NOMO-1 treated with dmso at 0.1 percent for 144 hours (cell line): Measurements from ENCODE around the gene CHST2.

Experiments used
- DNase-seq: peaks from one replicate; lab custom pipeline; 2025; ENCODE audit not compliant: unreplicated experiment; lab: John Stamatoyannopoulos, UW

The CHST2 gene

DNA sequence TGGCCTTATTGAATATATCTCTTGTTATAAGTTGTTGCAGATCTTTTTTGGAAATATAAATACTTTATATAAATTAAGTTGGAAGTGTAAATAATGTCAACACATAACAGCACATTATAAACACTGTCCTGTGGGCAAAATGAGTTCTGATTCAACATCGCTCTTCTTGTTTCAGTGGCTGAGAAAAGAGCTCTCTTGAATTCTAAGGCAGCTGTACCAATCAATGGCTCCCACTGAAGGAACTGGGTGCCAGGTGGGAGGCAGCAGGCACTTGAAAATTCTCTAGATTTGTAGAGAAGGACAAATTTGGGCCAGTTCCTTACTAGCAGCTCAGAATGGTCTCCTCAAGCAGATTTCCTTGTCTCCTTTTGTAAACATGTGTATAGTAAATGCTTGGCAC, 45.6 kb downstream of the CHST2 start:
- no peak for DNase-seq

DNA sequence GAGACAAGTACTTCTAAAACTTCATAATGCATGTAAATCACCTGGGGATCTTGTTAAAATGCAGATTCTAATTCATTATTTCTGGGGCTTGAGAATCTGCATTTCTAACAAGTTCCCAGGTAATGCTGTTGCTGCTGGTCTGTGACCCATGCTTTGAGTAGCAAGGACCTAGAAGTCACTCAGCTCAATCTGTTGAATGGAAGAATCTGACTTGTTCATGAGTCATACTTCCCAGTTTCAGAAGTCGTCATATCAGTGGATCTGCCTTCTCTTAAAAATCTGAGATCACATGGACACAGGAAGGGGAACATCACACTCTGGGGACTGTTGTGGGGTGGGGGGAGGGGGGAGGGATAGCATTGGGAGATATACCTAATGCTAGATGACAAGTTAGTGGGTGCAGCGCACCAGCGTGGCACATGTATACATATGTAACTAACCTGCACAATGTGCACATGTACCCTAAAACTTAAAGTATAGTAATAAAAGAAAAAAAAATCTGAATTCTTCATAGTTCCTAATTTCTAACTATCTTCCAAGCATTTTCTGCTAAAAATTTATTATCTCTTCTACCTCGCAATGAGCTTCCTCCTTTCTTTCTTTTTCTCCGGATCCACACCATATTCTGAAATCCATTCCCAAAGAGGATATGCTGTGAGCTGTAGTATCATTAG, 46.2 kb downstream of the CHST2 start:
- DNase-seq, result peak; percentile 49

DNA sequence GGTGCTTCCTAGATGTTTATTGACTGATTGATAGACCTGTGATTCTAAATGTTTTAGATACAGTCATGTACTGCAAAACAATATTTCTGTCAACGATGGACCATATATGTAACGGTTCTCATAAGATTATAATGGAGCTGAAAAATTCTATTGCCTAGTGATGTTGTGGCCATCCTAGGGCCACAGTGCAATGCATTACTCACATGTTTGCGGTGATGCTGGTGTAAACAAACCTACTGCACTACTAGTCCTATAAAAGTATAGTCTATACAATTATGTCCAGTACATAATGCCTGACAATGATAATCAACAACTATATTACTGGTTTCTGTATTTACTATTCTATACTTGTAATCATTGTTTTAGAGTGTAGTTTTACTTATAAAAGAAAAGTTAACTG, 46.8 kb downstream of the CHST2 start:
- DNase-seq, result no peak

DNA sequence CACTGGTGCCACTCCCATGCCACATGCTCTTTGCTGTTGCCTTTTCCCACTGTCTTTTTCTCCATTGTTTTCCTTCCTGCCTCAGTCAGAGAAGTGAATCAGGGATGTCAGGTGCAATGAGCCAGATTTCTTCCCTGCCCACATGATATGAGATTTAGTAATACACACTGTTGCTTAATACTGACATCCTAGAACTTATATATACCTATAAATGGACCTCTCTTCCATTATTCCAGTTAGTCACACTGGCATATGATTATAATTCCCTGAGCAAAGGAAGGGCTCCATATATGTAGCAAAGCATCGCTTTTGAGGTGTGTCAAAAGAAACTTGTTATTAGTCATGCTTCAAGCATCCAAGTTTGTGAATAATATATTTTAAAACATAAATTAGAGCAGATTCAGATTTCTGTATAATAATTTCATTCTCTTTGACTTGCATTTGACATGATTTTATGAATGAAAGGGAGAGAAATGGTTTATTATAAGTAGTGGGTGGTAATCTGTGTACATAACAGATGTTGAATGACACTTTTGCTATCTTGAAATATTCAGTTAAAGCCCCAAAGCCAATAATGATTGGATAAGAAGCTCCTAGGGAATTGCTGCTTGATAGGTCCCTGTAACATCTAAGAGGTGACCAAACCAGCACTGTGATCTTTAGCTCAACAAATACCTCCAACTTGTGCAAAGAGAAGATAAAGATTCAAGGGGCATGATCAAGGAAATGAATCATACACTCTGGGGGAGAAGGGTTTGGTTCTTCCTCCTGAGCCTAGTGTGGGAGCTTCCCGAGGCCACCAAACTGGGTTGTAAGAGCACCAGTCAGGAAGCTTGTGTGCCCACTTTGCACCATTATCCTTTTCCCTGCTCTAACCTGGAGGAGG, 48.6 kb downstream of the CHST2 start:
- DNase-seq, result no peak

DNA sequence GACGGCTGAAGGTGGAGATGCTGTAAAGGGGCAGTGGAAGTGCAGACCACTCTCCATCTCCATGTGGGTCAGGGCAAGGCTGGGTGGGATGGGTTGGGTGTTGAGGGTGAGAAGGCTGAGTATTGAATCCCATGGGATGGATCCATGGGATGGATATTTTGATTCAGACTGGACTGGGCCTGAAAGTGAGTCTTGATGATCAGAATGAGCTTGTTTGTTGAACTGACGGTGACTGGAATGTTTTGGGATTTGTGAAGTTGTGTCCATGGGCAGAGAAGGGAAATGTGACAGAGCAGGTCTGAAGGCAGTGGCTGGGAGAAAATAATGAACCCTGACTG, 49.3 kb downstream of the CHST2 start:
- DNase-seq, result no peak

DNA sequence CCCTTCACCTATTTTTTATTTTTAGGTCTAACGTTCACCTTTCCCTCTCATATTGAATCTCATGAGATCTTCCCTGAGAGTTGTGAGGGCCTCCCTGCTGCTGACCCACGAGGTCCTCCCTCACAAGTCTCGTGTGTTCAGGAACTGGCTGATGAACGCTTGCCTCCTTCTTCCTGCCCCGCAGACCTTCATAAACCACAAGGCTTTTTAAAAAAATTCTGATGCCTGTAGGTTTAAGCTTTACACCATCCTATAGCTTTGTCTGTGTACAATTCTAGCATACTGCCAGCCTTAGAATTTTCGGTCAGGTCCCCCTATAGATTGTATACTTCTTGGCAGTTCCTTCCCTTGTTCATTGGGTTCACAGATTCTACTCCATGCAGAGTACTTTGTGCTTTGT, 50.5 kb downstream of the CHST2 start:
- no peak for DNase-seq

DNA sequence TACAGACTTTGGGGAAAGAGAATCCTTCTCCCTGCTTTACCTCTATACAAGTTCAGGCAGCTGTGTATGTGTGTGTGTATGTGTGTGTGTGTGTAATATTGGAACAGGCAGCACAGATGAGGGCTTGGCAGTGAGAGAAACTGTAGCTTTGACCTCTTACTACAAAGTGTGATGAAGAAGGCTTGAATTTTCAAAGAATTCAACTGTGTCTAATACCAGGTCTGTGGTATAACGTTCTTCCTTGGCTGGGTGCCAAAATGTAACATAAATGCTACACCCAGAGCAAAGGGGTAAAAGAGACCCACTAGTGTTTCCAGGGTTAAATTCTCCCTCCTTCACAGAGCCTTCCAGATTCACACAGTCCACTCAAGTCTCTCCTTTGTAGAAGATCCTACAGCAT, 51.1 kb downstream of the CHST2 start:
- DNase-seq, result no peak

DNA sequence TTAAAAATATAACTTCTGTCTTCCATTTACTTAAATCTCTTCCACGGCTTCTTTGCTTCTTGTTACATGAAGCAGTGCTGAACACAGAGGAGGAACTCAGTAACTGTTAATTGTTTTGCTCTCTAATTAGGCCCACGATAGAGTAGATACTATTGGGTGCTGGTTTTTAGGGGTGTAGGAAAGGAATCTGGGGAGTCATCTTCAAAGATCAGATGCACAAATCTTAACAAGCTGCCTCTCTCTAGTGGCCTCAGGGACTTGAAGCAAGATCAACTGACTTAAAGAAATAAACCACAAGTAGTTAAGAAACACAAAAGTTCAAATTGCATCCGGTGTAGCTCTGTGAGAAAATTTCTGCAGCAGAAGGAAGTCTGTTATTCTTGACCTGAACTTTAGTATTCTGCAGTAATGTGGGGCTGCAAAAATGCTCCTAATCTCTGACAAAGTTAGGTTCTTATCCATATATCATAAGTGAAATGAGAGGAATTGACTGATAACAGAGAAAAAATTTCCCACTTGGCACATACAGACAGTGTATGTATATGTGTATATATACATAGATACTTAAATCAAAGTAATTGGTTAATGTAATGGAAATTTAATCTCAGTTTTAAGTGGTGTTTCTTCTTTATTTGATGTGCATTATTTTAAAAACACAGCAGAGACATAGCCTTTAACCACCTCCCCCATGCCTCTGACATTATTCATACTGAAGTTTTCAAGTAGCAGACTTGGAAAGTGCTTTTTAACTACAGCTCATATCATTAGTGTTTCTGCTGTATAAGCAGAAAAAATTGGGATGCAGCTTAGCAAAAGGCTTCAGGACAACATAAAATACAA, 51.8 kb downstream of the CHST2 start:
- peak; percentile 74 for DNase-seq

DNA sequence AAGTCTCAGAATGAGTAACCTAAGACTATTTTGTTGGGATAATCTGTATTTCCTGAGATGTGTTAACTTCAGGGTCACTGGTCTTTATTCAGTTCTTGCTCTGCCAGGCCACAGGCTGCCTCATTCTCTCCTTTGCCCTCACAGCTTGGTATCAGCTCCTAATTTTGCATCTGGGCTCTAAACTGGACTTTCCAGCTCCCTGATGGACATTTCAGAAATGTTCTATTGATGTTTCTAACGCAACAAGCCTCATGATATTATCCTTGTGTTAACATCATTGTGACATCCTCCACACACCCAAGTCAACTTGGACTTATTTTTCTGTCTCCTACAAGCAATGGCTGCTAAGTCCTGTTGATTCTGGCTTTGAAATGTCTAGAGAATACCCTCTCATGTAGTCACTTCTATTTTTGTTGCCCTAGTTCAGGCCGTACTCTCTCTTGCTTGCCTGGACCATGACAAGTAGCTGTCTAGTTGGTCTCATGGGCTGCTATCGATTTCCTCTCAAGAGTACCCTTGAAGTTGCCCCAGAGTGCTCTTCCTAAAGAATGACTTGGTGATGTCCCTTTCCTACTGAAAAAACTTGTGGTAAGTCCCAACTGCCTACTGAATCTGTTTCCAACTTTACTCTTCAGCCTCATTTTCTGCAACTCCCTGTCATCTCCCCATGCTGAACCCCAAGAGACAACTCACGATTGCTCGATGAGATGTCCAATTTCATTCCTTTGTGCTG, 52.7 kb downstream of the CHST2 start:
- no peak for DNase-seq

DNA sequence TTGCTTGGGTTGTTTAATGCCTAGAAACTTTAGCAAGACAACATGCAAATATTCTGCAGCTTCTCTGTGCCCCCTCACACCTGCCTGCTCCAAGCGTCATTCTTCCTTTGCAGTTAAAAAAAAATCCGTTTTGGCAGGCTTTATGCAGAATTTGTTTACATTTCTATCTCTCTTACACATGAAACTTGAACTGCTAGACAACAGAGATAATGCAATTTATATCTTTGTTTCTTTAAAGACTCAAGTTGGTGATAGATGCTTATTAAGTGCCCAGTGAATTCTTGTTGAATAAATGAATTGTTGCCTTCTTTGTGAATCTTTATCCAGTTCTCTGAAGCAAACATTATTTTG, 53.2 kb downstream of the CHST2 start:
- no peak for DNase-seq

DNA sequence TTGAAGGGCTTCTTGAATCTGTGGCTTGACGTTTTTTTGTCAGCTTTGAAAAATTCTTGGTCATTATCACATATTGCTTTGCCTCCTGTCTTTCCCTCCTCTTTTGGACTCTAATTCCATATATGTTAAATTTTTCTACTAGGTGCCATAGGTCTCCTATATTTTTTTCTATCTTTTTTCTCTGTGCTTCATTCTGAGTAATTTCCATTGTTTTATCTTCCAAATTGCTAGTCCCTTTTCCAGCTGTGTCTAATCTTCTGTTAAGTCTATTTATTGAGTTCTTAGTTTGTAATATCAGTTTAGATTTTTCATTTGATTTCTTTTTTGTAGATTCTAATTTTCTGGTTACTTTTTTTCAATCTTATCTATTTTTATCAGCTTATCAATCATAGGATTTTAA, 53.7 kb downstream of the CHST2 start:
- no peak for DNase-seq
